ENCODE measurements around the gene ELN.
"Not testable (repeated sequence)": the region's sequence is repeated elsewhere in the genome, so short reads cannot be mapped to it uniquely, and the experiment has no call there.

Gene ELN

DNA sequence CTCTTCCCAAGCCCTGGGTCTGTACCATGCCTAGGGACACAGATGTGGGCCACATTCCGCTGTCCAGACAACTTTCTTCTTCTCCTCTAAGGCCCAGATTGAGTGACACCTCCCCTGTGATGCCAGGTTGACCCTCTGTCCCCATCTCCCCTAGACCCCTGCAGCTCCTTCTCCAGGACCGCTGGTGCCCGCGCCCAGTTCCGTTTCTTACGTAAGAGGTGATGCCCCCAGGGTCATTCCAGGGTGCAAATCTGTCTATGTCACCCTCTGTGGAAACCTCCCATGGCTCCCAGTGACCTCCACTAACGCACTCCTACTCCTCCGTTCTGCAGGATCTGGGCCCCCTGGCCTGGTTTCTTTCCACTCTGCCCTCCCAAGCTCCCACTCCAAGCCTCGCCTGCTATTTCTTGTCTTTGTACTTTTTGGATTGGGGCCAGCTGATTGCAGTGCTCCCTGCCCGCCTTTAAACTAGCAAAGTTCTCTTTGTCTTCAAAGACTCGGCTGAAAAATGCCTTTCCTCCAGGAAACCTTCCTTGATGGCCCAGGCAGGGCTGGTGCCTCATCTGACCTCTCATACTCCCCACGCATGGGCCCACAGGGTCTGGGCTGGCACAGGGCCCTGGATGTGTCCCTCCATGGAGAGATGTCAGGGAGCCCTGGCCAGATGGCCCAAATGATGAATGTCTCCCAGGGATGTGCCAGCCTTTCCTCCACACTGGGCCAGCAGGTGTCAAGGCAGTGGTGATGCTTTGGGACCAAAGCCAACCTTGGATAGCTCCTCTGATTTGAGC, 21.3 kb upstream of the ELN start:
- no peak for TF ChIP-seq CTCF (IDR thresholded peaks at IDR 0.05; ENCODE audit: low read depth, low read length)
- no peak overlapping the region for H3K4me3 ChIP-seq (ENCODE audit: low read depth, low read length)
- in situ Hi-C loops (cut with HindIII; ENCODE audit: low sequenced_read_pairs) = no loop called here
- DNase-seq (ENCODE audit: low read depth, low spot score) = no peak

- no peak for TF ChIP-seq CTCF (IDR thresholded peaks at IDR 0.05; ENCODE audit: low read depth, low read length)
- no peak overlapping the region for H3K4me3 ChIP-seq (ENCODE audit: low read depth, low read length)
- no peak for DNase-seq (ENCODE audit: low read depth, low spot score)
- in situ Hi-C loops (cut with HindIII; ENCODE audit: low sequenced_read_pairs) = no loop called here
These were observed 20.8 kb upstream of the ELN start for GRCh38 chr7:74007242-74007567.

DNA sequence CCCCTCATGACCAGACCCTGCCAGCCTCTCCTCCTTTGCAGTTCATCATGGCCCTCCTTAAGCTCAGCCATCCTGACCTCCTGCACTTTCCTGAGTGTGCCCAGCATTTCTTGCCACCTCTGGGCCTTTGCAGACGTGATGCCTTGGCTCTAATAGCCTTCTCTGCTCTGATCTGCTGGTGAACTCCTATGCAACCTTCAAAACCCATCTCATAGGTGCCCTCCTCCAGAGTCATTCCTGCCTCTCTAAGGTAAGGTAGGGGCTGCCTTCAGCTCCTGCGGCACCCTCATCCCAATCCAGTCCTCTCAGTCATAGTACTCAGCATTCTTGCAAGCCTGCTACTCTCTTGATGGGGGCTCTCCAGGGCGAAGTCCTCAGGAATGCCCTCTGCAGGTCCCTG, 19.3 kb upstream of the ELN start:
- DNase-seq (ENCODE audit: low read depth, low spot score) = no peak
- no peak overlapping the region for H3K4me3 ChIP-seq (ENCODE audit: low read depth, low read length)
- in situ Hi-C loops (cut with HindIII; ENCODE audit: low sequenced_read_pairs) = no loop called here
- TF ChIP-seq CTCF (IDR thresholded peaks at IDR 0.05; ENCODE audit: low read depth, low read length) = no peak

DNA sequence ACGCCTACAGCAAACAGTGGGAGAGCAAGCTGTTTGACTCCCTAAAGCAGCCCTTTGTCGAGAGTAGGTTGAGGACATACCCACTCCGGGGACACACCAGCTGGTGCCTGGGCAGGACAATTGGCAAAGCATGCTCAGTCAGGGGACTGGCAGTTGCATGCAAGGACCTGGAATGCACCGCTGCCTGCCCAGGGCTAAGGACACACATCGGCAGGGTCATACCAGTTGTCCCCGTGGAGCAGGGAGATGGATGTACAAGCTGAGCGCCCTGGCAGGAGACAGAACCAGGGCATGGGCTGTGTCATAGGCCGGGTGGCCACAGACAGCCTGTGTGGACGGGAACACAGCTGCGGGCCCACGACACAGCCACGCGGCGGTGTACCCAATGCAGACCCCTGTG, 18.3 kb upstream of the ELN start:
- H3K4me3 ChIP-seq (ENCODE audit: low read depth, low read length) = no peak overlapping the region
- DNase-seq (ENCODE audit: low read depth, low spot score) = no peak
- in situ Hi-C loops (cut with HindIII; ENCODE audit: low sequenced_read_pairs) = no loop called here
- no peak for TF ChIP-seq CTCF (IDR thresholded peaks at IDR 0.05; ENCODE audit: low read depth, low read length)

- in situ Hi-C loops (cut with HindIII; ENCODE audit: low sequenced_read_pairs) = no loop called here
- no peak overlapping the region for H3K4me3 ChIP-seq (ENCODE audit: low read depth, low read length)
- DNase-seq (ENCODE audit: low read depth, low spot score) = no peak
- TF ChIP-seq CTCF (IDR thresholded peaks at IDR 0.05; ENCODE audit: low read depth, low read length) = no peak
These were observed 17.6 kb upstream of the ELN start for GRCh38 chr7:74010407-74010806.

DNA sequence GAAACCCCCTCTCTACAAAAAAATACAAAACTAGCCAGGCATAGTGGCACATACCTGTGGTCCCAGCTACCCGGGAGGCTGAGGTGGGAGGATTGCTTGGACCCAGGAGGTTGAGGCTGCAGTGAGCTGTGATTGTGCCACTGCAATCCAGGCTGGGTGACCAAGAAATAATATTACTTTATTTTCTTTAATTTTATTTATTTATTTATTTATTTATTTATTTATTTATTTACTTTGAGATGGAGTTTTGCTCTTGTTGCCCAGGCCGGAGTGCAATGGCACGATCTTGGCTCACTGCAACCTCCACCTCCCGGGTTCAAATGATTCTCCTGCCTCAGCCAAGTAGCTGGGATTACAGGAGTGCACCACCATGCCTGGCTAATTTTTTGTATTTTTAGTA, 16.6 kb upstream of the ELN start:
- in situ Hi-C loops (cut with HindIII; ENCODE audit: low sequenced_read_pairs); DNase-seq (ENCODE audit: low read depth, low spot score); H3K4me3 ChIP-seq (ENCODE audit: low read depth, low read length): not testable (repeated sequence)

GRCh38 chr7:74012842-74013249, 15.1 kb upstream of the ELN start:
- no peak for DNase-seq (ENCODE audit: low read depth, low spot score)
- no peak for TF ChIP-seq CTCF (IDR thresholded peaks at IDR 0.05; ENCODE audit: low read depth, low read length)
- in situ Hi-C loops (cut with HindIII; ENCODE audit: low sequenced_read_pairs) = no loop called here
- no peak overlapping the region for H3K4me3 ChIP-seq (ENCODE audit: low read depth, low read length)

All from astrocyte of the spinal cord (primary cell).